ENCODE results near the gene ABCC1.
"Not testable (repeated sequence)": the region's sequence is repeated elsewhere in the genome, so short reads cannot be mapped to it uniquely, and the experiment has no call there.

ABCC1 gene

DNA sequence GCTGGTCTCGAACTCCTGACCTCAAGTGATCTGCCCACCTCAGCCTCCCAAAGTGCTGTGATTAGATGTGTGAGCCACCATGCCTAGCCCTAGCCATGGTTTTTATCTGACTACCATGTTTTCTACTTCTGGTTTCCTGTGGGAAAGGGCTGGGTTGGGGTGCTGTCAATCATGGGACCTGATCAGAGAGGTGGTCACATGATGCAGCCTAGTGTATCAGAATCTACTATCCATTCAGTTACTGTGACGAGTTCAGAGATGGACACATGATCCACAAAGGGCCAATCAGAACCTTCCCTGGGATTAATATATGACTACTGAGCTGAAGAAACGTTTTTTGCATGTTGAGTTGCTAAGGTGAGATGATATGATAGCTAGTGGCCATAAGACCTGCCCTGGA is 214.8 kb downstream of the ABCC1 start:
- DNase-seq, result no peak

DNA sequence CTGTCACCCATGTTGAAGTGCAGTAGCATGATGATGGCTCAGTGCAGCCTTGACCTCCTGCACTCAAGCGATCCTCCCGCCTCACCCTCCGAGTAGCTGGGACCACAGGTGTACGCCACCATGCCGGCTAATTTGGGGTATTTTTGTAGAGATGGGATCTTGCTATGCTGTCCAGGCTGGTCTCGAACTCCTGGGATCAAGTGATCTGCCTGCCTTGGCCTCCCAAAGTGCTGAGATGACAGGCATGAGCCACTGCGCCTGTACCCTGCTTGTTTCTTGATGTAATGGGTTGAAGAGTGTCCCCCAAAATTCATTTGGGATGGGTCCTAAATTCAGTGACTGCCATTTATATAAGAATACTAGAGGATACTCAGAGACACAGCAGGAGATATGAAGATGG is 216.7 kb downstream of the ABCC1 start:
- no peak for DNase-seq

DNA sequence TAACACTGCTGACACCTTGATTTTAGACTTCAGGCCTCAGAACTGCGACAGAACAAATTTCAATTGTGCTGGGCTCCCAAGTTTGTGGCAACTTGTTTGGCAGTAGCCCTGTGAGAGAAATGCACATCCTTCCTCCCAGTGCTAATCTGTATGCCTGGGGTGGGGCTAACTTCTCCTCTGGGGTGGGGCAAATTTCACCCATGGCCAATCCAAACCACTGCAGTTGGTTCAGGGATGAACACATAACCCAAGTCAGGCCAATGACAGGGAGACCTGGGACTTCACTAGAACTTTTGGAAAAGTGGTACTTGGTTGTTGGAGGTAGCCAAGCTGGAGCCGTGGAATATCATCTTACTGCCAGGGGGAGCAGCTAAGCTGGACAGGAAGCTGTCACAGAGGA is 217.5 kb downstream of the ABCC1 start:
- no peak for DNase-seq

DNA sequence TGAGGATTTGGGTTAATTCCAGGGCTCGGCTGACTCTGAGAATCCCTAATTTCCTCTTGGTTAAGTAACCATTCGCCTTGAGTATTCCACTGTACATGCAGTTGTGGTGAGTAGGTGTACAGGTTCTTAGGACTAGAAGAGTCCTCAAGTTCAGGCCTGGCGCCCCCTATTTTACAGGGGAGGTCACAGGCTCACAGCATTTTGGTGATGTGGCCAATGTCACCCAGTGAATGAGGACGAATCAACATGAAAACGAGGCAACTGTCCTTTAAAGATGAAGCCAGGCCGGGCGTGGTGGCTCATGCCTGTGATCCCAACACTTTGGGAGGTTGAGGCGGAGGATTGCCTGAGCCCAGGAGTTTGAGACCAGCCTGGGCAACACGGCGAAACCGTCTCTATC is 218.5 kb downstream of the ABCC1 start:
- no peak for DNase-seq

DNA sequence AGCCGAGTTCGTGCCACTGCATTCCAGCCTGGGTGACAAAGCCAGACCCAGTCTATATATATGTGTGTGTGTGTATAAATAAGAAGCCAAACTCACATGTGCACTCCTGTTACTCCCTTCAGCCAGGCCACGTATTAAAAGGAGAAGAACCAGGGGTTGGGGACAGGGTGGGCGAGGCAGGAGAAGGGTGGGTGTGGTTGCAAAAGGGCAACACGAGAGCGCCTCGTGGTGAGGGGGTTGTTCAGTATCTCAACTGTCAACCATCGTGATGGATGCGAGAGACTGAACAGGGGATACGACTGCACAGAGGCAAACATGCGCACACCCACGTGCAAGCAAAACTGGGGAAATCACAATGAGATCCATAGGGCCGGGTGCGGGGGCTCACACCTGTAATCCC is 219.0 kb downstream of the ABCC1 start:
- DNase-seq, result no peak

DNA sequence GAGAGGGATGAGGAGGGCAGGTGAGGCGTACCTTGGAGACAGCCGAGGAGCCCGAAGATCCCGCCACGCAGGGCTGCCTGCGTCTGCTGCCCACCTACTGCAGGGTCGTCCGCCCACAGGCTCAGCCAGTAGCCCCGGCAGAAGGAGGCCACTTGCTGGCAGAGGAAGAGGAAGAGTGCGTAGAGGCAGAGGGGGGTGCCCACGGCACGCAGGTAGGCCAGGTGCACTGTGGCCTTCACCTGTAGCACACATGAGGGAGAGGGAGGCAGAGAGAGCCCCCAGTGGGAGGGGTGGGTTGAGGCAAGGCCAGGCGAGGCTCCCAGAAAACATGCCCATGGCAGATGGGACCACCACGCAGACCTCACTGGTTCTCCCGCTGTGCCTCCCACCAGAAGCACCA is 220.2 kb downstream of the ABCC1 start:
- no peak for DNase-seq

DNA sequence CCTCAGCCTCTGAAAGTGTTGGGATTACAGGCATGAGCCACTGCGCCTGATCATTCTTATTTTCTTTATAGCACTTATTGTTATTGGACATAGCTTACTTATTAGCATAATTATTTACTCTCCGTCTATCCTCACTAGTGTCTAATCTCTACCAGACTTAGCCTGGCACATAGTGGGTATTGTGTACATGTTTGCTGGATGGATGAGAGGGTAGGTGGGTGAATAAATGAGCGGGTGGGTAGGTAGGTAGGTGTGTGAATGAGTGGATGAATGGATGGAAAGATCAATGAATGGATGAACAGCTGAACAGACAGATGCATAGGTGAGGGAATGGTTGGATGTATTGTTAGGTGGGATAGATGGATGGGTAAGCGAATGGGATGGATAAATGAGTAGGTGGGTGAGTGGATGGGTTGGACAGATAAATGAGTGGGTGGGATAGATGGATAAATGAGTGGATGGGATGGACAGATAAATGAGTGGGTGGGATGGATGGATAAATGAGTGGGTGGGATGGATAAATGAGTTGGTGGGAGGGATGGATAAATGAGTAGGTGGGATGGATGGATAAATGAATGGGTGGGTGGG is 222.0 kb downstream of the ABCC1 start:
- DNase-seq, result no peak

DNA sequence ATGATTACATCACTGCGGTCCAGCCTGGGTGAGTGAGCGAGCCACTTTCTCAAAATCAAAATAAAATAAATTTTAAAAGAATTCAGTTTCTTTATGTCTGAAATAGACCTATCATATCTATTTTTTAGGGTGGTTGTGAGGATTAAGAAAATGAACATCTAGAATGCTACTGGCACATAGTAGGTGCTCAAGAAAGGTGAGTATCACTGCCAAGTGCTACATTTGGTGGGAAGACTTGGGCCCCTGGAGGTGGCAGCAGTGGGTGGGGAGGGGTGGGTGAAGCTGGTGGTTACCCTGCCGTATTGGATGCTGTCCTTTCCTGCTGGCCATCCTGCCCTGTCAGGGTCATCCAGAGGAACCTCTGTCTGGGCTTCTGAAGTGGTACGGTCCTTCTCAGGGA is 223.6 kb downstream of the ABCC1 start:
- no peak for DNase-seq

DNA sequence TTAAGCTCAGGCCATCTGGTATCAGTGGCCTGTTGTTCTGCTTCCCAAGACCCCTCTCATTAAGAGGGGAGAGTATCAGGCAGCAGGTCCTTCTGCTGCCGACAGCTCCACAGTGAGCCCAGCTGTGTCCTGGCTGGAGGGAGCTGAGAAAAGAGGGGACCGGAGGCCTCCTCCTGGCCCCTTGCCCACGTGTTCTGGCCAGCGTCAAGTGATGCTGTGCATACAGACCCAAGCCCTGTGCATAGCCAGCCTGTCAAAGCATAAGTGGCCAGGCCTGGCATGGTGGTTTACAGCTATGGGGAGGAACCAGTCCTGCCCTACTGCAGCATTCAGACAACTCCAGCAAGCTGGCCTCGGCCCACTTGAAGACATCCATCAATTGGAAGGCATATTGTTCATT is 225.9 kb downstream of the ABCC1 start:
- no peak for DNase-seq

DNA sequence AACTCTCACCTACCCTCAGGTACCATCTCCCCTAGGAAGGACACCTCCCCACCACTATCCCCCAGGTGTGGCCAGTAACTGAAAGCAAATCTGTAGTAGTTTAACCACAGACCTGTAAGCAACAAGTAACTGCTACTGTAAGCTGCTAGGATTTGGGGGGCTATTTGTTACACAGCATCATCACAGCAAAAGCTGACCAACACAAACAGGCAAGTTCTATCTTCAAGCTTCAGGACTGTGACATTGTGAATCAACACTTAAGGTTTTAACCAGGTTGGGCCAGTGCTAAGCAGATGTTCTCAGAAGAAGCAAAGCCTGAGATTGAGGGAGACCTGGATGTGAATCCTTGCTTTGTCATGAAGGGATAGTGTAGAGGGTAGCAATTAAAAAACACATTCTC is 226.9 kb downstream of the ABCC1 start:
- DNase-seq, result no peak

DNA sequence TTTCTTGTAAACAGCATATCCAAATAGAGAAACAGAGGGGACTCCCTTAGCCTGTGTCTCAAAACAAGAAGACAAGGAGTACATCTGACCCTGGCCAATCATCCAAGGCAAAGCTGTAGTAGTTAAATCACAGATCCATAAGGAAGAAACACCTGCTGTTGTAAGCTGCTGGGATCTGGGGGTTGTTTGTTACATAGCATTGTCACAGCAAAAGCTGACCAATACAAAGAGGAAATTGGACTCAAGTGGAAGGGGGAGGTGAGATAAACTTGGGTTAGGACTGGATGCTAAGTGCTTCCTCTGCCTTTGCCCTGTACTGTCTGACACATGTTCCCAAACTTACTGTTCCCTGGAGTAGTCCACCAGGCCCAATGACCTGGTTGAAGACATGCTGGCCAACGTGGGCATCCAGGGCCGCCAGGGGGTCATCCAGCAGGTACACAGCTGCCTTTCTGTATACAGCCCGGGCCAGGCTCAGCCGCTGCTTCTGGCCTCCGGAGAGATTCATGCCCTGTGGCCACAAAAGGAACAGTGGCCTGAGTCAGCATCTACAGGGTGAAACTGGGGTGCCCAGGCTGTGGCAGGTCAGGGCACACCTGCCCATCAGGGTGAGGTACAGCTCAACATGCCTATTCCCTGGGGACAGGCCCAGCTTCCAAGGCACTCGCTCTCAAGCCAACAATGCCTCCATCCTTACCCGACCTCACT is 229.2 kb downstream of the ABCC1 start:
- no peak for DNase-seq

DNA sequence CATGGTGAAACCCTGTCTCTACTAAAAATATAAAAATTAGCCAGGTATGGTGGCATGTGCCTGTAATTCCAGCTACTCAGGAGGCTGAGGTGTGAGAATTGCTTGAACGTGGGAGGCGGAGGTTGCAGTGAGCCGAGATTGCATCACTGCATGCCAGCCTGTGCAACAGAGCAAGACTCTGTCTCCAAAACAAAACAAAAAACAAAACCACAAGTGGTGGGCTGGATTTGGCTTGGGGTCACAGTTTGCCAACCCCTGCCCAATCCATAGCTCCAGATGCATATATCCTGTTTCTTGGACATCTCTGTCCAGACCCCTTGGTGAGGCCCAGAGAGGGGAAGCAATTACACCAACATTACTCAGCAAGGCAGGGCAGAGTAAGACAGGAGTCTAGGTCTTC is 232.3 kb downstream of the ABCC1 start:
- DNase-seq, result not testable (repeated sequence)

DNA sequence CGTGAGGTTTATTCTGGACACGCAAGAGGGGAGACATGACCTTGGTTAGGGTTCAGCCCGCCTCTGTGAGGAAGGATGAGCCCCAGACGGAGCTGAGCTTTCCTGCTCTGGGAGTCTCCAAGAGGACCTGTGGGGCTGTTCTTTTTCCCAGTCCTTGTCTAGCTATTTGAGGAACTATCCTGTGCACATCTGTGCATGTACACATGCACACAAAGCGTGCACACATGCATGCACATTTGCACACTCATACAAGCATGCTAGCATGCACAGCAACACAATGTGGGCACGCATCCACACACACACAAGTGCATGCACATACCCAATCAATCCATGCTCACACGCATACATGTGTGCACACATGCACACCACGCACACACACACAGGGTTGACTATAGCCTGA is 233.5 kb downstream of the ABCC1 start:
- DNase-seq, result no peak

DNA sequence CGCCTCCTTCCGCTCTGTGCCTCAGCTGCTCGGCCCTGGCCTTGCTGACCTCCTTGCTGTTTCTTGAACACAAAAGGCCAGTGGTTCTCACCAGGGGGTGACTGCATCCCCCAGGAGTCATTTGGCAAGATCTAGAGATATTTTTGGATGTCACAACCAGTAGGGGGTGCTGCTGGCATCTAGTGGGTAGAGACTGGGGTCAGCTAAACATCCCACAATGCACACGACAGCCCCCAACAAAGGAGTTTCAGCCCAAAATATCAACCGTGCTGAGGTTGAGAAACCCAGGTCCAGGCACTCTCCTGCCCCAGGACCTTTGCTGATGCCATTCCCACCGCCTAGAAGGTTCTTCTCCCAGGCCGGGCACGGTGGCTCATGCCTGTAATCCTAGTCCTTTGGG is 234.1 kb downstream of the ABCC1 start:
- DNase-seq, result no peak

DNA sequence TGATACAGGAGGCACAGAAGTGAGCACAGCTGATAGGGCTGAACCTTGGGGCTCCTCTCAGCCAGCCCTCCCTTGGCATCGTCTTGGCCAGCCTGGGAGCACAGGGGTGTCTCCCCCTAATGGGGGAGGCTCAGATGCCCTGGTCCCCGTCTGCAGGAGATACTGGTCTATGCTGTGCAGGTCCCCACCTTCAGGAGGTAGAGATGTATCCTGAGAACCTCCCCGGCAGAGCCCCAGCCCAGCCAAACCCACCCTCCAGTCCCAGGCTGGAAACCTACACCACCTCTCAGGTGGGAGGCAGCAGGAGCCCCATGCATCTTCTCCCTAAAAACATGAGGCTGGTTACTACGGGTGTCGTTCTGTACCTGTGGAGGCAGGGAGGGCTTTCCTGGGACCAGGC is 235.2 kb downstream of the ABCC1 start:
- DNase-seq, result no peak

DNA sequence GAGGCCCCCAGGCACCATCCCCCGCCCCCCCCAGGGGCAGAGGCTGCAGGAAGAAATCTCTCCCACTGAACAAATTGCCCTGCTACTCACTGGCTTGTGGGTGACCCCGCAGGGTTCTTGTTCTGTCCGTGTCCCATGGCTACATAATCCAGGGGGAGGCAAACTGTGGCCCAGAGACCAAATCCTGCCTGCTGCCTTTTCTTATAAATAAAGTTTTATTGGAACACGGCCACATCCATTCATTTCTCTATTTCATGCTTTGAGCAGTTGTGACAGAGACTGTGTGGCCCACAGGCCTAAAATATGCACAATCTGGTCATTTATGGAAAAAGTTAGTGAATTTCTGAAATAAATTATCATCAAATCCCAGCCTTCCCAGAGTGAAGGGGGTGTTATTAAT is 235.7 kb downstream of the ABCC1 start:
- no peak for DNase-seq

DNA sequence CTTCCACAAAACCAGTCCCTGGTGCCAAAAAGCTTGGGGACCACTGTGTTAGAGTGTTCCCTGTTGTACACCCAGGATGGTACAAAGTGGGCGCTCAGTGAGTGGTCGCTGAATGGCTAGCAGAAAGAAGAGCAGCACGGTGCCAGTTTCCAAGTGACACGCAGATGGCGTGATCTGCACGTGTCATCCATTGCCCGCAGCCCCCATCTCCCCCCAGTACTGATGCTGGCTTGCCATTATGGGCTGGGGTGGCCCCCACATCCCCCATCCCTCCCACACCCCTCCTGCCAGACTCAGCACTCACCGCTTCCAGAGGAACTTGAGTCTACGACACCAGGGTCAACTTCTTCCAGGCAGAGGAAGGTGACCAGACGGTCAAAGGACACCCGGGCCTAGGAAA is 237.4 kb downstream of the ABCC1 start:
- DNase-seq, result no peak

DNA sequence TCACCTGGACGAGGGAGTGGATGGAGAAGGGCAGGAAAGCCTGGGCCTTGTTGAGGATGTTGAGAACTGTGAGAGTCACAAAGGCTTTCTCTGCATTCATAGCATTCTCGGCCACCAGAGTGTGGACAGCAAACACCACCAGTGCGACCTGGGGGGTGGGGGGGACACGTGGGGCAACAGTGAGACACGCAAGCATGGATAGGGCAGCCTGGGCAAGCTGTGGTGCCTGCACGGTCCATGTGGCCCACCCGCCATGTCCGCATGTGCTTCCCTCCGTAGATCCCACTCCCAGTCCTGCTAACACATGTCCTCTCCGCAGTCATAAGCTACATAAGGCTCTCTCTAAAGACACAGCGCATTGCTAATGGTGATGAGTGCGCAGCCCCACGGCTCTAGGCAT is 239.4 kb downstream of the ABCC1 start:
- DNase-seq, result no peak

DNA sequence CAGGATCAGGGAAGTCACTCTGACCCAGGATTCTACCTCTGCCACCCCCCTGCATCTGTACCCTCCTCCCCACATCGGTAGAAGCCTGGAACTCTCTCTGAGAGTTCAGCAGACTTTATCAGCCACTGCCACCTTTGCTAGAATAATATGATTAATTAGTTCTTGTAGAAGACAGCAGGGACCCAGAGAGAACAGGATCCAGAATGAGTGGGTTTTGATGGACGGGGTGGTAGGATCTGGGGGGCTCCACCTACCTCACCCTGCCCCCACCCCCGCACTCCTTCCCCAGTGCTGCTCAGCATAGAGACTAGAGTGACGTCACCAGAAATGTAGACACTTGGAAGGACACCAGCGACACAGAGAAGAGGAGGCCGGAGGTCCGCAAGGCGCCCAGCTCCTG is 240.4 kb downstream of the ABCC1 start:
- no peak for DNase-seq

DNA sequence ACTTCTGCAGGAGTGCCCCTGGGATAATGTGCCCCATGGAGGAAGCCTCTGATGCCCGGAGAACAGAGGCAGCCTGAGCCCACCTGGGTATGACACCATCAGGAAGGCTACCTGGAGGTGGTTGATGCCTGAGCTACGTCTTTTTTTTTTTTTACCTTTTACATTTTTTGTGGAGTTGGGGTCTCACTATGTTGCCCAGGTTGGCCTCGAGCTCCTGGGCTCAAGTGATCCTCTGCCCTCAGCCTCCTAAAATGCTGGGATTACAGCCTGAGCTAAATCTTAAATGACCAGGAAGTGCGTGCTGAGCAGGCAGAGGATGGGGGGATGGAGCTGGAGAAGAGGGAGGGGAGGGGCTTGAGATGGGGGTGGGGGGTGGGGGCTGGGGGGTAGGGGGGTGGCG is 241.1 kb downstream of the ABCC1 start:
- no peak for DNase-seq

DNA sequence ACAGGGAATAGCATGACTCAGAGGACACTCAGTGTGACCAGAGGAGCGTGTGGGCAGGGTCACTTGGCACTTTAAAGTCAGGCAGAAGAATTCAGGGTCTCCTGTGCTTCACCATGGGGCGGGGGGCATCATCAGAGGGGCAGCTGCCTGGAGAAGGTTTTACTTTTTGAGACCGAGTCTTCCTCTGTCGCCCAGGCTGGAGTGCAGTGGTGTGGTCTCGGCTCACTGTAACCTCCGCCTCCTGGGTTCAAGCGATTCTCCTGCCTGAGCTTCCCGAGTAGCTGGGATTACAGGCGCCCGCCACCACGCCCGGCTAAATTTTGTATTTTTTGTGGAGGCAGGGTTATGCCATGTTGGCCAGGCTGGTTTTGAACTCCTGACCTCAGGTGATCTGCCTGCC is 241.6 kb downstream of the ABCC1 start:
- not testable (repeated sequence) for DNase-seq

DNA sequence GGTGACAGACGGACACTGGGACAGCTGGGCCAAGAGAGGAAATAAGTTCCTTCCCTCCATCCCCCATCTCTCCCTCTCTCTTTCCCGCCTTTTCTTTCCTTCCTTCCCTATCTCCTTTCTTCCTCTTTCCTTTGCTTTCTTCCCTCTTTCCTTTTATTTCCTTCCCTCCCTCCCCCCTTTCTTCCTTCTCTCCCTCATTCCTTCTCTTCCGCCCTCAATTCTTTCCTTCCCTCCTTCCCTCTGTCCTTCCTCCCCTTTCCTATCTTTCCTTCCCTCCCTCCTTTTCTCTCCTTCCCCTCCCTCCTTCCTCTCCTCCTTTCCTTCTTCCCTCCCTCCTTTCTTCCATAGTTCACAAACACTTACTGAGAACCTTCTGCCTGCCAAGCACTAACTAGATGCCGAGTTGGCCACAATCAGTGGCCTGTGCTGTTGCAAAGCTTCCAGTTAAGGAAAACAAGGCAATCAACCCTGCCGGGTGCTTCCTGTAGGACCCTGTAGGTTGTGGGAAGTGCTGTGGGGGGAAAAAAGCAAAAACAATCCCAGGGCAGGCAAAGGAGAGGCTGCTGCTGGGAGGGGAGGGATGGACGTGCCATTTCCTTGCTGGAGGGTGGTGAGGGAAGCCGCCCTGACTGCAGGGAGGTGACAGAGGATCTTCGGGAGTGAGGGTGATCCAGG is 242.2 kb downstream of the ABCC1 start:
- DNase-seq, result no peak
